HG02852 (cell line): ENCODE measurements around the gene VPS35L.

Experiments
- ATAC-seq: cut with Tn5 transposase; IDR thresholded peaks from one replicate; pipeline ENCODE4 v1.9.1; 2021; ENCODE audit warnings: mild to moderate bottlenecking, moderate library complexity; ENCODE audit not compliant: unreplicated experiment

Gene VPS35L

GRCh38 chr16:19689342-19689741 is 133.8 kb downstream of the VPS35L start:
- ATAC-seq, result no peak

DNA sequence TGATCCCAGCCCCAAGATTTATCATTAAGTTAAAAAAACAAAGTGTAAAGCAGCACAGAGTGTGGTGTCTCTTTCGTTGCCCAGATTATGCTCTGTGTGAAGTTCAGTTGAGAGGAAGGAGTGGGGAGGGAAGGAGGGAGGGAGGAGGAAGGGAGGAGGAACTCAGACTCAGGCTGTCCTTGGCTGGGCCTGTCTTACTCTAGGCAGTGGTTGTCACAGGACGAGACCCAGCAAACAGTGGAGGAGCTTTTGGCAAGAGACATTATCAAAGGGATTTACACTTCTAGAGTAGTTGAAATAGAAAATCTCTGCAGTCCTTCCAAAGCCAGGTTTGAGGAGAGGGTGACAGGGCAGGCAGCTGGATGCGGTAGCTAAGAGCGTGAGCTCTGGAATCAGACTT is 134.7 kb downstream of the VPS35L start:
- ATAC-seq, result no peak

- no peak for ATAC-seq
Measured at GRCh38 chr16:19691161-19691711, 135.7 kb downstream of the VPS35L start.

DNA sequence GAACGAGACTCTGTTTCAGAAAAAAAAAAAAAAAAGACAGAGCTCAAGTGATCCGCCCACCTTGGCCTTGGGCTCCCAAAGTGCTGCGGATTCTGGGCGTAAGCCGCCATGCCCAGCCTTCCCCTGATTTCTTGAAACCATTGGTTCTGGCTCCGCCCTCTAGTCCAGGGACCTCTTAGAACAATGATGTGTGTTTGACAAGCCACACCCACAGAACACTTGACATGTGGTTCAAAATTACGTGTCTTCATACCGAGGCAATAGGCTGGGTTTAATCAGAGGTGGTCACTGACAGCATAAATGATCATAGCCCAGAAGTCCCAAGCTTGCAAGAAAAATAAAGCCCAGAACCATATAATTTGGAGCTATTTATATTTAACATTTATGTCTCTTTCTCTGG is 139.5 kb downstream of the VPS35L start:
- no peak for ATAC-seq

DNA sequence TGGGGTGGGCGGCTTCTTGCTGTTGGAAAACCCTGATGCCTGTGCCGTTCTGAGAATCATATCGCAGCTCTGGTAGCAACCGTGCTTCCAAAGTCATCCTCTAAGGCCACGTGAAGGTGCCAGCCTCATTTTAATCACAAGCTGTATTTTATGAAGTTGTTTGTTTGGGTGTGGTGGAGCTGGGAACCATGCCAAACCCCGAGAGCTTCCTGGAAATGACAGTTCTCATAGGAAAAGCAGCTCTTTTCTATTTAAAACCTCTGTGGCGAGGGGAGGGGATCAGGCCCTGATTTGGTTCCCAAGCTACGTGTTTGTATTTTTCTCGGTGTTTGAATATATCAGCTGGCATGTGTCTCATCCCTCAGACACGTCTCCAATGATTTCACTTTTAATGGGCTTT is 140.8 kb downstream of the VPS35L start:
- ATAC-seq, result no peak

- ATAC-seq, result no peak
Measured at GRCh38 chr16:19696961-19697360, 141.5 kb downstream of the VPS35L start.

DNA sequence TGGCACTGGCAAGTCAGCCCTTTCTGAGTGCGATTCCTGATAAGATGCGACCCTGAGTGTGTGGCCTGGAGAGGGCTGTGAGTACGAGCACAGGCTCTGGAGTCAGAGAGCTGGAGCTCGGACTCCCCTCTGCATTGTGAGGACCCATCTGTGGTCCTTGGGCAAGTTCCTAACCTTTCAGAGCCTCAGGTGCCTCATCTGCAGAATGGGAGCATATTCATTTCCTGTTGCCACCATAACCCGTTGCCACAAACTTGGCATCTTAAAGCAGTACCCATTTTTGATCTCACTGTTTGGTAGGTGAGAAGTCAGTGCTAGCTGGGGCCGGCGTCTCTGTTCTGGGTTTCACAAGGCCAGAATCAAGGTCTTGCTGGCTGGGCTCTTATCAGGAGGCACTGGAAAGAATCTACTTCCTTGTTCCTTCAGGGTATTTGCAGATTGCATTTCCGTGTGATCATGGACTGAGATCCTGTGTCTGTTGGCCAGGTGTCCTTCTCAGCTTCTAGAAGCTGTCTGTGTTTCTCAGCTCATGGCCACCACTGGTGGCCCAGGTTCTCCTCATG is 142.3 kb downstream of the VPS35L start:
- ATAC-seq, result no peak

- ATAC-seq, result no peak
Measured at GRCh38 chr16:19698480-19699465, 143.3 kb downstream of the VPS35L start.

DNA sequence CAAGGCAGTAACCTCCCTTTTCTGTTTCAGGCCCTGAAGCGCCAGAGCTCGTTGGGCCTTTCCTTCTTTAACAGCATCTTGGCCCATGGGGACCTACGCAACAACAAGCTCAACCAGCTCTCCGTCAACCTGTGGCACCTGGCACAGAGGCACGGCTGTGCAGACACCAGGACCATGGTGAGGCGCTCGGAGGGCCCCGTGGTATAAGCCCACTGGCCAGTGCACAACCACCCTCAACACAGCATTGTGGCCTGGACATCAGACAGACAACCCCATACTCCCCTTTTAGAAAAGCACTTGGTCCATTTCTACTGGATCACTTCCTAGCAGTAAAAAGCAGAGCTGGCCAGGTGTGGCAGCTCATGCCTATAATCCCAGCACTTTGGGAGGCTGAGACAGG is 144.0 kb downstream of the VPS35L start:
- no peak for ATAC-seq

- ATAC-seq, result no peak
Measured at GRCh38 chr16:19700319-19700781, 144.8 kb downstream of the VPS35L start.

GRCh38 chr16:19701091-19701490 is 145.6 kb downstream of the VPS35L start:
- ATAC-seq, result no peak

DNA sequence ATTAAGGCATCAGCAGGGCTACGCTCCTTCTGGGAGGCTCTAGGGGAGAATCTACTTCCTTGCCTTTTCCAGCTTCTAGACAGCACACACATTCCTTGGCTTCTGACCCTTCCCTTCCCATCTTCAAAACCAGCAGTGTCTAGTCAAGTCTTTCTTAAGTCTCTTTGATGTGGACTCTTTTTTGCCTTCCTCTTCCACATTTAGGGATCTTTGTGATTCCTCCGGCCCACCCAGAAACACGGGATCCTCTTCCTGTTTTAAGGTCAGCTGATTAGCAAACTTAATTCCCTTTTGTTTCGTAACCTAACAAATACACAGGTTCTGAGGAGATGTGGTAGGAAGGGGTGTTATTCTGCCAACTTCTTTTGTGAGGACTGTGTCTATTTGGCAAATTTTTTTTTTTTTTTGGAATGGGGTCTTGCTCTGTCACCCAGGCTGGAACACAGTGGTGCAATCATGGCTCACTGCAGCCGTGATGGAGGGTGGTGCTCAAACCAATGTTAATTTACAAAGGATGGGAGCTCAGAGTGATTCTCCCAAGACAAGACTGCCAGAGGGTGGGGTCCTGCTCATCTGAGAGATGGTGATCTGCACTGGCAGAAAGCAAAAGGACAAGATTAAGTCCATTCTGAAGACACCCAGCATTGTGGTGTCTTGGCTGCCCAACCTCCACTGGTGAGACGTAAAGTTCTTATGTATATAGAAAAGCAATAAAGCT is 147.8 kb downstream of the VPS35L start:
- ATAC-seq, result no peak

- no peak for ATAC-seq
Measured at GRCh38 chr16:19704321-19705145, 149.0 kb downstream of the VPS35L start.

DNA sequence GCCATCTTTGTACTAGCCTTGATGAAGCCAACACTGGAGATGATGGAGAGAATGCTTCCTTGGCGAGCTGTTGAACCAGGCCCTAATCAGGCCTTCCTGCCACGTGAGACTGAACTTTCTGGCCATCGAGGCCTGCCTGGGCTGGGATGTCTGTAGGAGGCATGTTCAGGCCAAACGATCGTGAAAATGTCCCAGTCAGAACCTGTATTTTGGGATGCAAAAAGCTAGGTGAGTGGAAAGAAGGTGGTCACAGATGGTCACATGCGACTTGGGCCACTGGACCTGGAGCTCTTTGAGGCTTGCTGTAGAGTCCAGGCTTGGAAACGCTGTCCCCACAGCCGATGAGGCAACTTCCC is 149.6 kb downstream of the VPS35L start:
- ATAC-seq, result no peak

- no peak for ATAC-seq
Measured at GRCh38 chr16:19705843-19706242, 150.3 kb downstream of the VPS35L start.

- ATAC-seq, result no peak
Measured at GRCh38 chr16:19706846-19707245, 151.3 kb downstream of the VPS35L start.

DNA sequence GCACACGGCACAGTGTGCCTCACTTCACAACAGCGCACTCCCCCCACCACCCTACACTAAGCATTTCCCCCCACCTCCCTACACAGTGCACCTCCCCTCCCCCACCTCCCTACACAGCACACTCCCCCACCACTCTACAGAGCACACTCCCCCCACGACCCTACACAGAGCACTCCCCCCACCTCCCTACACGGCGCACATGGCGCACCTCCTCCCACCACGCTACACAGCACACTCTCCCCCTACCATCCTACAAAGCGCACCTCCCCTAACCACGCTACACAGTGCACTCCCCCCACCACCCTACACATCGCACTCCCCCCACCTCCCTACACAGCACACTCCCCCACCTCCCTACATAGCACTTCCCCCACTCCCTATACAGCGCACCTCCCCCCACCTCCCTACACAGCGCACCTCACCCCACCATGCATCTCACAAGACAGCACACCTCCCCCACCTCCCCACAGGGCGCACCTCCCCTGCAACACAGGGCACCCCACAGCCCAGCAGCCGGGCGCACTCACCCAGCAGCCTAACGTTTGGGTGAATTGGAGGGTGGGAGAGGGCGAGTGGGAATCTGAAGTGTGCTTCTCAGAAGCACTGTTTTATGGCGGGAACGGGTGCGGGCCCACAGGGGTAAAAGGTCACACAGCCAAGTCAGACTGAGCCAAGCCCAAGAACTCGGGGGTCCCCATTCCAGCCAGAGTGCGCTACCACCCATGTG is 152.2 kb downstream of the VPS35L start:
- no peak for ATAC-seq

- ATAC-seq, result no peak
Measured at GRCh38 chr16:19708296-19709205, 153.0 kb downstream of the VPS35L start.
